ENCODE data around the gene STAT6. TPM values are rescaled to one million over a fixed set of nuclear protein-coding genes. Genes with fewer than 3 reads are reported as not detected.
A peak's percentile ranks its signal among the peaks of the same experiment; 100 is the strongest.

Gene STAT6
- total RNA-seq, 1 experiment from 2014 or later, result 44.4 TPM

DNA sequence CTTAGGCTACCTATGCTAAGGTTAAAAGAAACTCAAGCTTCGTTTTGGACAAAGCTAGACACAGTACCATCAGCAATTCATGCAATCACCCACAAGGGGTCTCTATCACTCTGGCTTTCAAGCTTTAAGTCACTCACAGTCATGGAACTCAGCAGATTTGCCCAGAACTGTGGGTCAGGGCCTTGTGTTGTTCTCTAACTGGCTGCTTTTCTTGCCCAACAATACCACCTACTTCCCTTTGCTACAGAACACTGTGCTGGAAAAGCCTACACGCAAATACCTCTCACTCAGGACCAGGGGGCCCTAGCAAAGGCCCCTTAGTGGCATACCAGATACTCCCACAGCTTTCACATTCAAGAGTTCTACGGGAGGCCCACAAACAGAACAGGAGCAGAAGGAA is 41.6 kb downstream of the STAT6 start:
- Mint-ChIP-seq H3K9me3 (peaks cover 0 to 2% of the 10 kb centered on the region in 2 experiments; a peak in 1 of 5 replicates), H3K27ac (peak overlapping the region in 2 of 3 experiments; percentile 76 to 79; a peak in 4 of 7 replicates), H3K36me3 (ENCODE audit: insufficient read depth in 1 of 3, low read depth in 3 of 3) (peaks cover 25 to 72% (median 64%) of the 10 kb centered on the region in 3 experiments; a peak in 6 of 7 replicates), H3K4me3 (no peak overlapping the region), H3K27me3 (ENCODE audit: low read depth) (no peaks in the 10 kb centered on the region), H3K4me1 (peaks cover 4 to 6% of the 10 kb centered on the region in 2 experiments; a peak in 3 of 4 replicates)
- no peaks in the 10 kb centered on the region for H3K4me1 ChIP-seq (ENCODE audit: insufficient read depth, low read length)
- H3K9me3 ChIP-seq (ENCODE audit: control insufficient read depth, low read depth, low read length), result no peaks in the 10 kb centered on the region
- no peak overlapping the region for H3K18ac ChIP-seq (ENCODE audit: insufficient read length, low read depth, low read length)
- H3K14ac ChIP-seq (ENCODE audit: insufficient read depth, low read length), result no peak overlapping the region
- no peak overlapping the region for H3T11ph ChIP-seq (ENCODE audit: low read length)
- no peak overlapping the region for H3K56ac ChIP-seq (ENCODE audit: insufficient read length, low read depth, low read length)
- no peak overlapping the region for H3K4me2 ChIP-seq (ENCODE audit: insufficient read depth, insufficient read length, low read length)
- H3K4ac ChIP-seq (ENCODE audit: low read depth, low read length), result no peak overlapping the region
- no peak overlapping the region for H2AK5ac ChIP-seq (ENCODE audit: insufficient read length, low read length)
- no peak overlapping the region for H3K27ac ChIP-seq (ENCODE audit: insufficient read length, low read depth, low read length)
- WGBS (ENCODE audit: extremely low coverage, insufficient read length, low lambda C conversion rate), result no CpG with 5 or more reads among the region's 3 CpGs
- no peaks in the 10 kb centered on the region for H3K27me3 ChIP-seq (ENCODE audit: insufficient read depth, low read length)
- no peaks in the 10 kb centered on the region for H4K20me1 ChIP-seq (ENCODE audit: control insufficient read depth, insufficient read depth, insufficient read length)
- no peak overlapping the region for H4K91ac ChIP-seq (ENCODE audit: insufficient read length, low read depth, low read length)
- peak; percentile 78 for DNase-seq
- H3K79me2 ChIP-seq (ENCODE audit: insufficient read depth, low read length), result no peaks in the 10 kb centered on the region
- H3K79me1 ChIP-seq (ENCODE audit: insufficient read depth, low read depth, low read length, poor library complexity, severe bottlenecking), result no peaks in the 10 kb centered on the region
- no peak overlapping the region for H2BK15ac ChIP-seq (ENCODE audit: low read depth, low read length)
- no peak overlapping the region for H4K8ac ChIP-seq (replicated peaks; ENCODE audit: insufficient read length, low read depth, low read length)
- no peak overlapping the region for H2BK120ac ChIP-seq (ENCODE audit: low read depth, low read length, poor library complexity, severe bottlenecking)
- no peaks in the 10 kb centered on the region for H3K23me2 ChIP-seq (ENCODE audit: insufficient read length, low read depth, low read length, poor library complexity, severe bottlenecking)
- H2AFZ ChIP-seq (ENCODE audit: low read length), result no peak overlapping the region
- TF ChIP-seq, protein P1, sequence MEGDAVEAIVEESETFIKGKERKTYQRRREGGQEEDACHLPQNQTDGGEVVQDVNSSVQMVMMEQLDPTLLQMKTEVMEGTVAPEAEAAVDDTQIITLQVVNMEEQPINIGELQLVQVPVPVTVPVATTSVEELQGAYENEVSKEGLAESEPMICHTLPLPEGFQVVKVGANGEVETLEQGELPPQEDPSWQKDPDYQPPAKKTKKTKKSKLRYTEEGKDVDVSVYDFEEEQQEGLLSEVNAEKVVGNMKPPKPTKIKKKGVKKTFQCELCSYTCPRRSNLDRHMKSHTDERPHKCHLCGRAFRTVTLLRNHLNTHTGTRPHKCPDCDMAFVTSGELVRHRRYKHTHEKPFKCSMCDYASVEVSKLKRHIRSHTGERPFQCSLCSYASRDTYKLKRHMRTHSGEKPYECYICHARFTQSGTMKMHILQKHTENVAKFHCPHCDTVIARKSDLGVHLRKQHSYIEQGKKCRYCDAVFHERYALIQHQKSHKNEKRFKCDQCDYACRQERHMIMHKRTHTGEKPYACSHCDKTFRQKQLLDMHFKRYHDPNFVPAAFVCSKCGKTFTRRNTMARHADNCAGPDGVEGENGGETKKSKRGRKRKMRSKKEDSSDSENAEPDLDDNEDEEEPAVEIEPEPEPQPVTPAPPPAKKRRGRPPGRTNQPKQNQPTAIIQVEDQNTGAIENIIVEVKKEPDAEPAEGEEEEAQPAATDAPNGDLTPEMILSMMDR (conservative IDR thresholded peaks at IDR 0.05), result peak; percentile 90
- H2BK5ac ChIP-seq (ENCODE audit: insufficient read length, low read length), result no peak overlapping the region
- H4K5ac ChIP-seq (ENCODE audit: insufficient read length, low read depth, low read length), result no peak overlapping the region
- H3K23ac ChIP-seq (ENCODE audit: insufficient read length, low read depth, low read length), result no peak overlapping the region
- H2BK12ac ChIP-seq (ENCODE audit: insufficient read length, low read depth, low read length), result no peak overlapping the region
- H2BK20ac ChIP-seq (ENCODE audit: low read depth, low read length, poor library complexity, severe bottlenecking), result no peak overlapping the region
- H3K9ac ChIP-seq (ENCODE audit: extremely low read depth, insufficient read length, low read length), result no peak overlapping the region
